ENCODE results near the gene NDUFB6.

DNA sequence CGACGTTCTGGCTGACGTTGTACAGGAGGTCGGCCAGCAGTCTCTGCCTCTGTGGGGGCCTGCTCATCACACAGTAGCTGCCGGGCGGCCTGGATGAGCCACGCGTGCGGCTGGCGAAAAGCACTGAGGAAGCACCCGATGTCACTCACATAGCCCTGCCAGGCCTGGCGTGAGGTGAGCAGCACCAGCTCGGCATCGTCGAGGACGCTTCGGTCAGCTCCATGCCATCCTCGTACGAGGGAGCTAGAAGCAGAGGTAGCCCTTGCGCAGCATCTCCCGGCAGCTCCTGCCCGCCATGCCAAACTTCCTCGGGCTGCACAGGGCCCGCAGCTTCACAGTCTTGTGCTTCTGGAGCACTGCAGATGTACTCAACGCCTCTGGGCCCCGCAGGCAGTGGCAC is 6.2 kb downstream of the NDUFB6 start:
- TF ChIP-seq POLR2AphosphoS5 (IDR thresholded peaks at IDR 0.05): no peak
- TF ChIP-seq, protein P1, sequence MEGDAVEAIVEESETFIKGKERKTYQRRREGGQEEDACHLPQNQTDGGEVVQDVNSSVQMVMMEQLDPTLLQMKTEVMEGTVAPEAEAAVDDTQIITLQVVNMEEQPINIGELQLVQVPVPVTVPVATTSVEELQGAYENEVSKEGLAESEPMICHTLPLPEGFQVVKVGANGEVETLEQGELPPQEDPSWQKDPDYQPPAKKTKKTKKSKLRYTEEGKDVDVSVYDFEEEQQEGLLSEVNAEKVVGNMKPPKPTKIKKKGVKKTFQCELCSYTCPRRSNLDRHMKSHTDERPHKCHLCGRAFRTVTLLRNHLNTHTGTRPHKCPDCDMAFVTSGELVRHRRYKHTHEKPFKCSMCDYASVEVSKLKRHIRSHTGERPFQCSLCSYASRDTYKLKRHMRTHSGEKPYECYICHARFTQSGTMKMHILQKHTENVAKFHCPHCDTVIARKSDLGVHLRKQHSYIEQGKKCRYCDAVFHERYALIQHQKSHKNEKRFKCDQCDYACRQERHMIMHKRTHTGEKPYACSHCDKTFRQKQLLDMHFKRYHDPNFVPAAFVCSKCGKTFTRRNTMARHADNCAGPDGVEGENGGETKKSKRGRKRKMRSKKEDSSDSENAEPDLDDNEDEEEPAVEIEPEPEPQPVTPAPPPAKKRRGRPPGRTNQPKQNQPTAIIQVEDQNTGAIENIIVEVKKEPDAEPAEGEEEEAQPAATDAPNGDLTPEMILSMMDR (IDR thresholded peaks at IDR 0.05): no peak
